Germinal center (tissue), 1 donor: ENCODE results near the gene PON3.
A peak's percentile ranks its signal among the peaks of the same experiment; 100 is the strongest.

Experiments used
- DNase-seq: peaks from one replicate; pipeline ENCODE4 v3.0.0; 2012; ENCODE audit warnings: mixed read lengths, low spot score

Gene PON3

DNA sequence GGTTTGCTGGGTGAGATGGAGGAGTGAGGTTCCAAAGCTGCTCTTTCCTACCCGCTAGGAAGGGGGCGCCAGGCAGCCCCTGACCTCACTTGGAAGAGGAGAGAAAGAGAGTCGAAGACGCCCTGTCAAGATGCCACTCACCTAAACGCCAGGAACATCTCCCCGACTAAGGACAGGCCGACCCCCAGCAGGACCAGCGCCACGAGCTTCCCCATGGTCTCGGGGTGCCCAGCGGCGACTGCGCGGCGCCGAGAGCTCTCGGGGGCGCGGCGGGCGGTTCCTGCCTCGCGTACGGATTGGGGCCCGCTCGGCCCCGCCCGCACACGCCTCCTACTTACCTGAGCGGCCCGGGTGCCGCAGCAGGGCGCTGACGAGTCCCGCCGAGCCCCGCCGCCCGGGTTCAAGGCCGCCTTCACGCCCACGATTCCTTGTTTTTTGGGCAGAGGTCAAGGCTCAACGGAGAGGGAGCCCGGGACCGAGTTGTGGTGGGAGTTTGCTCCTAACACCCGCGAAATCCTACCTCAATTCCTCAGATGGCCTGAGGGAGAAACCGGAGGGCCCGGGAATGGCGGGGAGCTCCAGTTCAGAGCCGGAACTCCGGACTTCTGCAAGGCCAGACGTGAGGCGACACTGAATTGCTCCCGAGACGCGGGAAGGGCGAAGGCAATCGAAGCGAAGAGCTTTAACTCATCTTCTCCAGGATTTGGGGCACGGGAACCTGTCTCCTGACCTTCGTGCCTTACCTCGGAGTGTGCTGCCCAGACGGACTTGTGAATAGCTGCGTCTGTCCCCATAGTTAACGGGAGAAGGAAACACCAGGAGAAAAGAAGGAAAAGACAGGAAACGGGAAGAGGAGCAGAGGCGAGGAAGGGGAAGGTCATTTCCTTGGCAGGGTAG is at the start of gene PON3:
Gene PON3, minus strand, starts transcription at position 240 of the 897 bp plus-strand sequence. Its CDS starts 25 bp downstream, at position 215.
- peak; percentile 15 for DNase-seq

DNA sequence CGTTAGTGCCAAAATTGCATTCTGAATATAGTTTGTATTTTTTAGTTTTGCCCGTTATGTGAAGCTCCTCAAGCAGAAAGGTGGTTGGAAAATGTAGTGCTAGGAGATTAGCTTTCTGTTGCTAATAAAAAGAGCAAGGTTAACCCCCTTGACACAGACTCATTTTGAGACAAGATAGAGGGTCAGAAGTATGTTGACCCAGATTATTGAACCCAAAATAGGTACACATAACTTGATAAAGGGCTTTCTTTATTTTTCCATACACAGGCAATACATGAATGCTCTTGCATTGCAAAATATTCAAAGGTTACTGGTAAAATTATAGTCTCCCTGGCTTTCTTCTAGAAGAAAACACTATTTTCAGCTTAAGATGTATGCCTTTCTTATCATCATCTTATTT is 48.6 kb upstream of the PON3 start:
- DNase-seq, result no peak

DNA sequence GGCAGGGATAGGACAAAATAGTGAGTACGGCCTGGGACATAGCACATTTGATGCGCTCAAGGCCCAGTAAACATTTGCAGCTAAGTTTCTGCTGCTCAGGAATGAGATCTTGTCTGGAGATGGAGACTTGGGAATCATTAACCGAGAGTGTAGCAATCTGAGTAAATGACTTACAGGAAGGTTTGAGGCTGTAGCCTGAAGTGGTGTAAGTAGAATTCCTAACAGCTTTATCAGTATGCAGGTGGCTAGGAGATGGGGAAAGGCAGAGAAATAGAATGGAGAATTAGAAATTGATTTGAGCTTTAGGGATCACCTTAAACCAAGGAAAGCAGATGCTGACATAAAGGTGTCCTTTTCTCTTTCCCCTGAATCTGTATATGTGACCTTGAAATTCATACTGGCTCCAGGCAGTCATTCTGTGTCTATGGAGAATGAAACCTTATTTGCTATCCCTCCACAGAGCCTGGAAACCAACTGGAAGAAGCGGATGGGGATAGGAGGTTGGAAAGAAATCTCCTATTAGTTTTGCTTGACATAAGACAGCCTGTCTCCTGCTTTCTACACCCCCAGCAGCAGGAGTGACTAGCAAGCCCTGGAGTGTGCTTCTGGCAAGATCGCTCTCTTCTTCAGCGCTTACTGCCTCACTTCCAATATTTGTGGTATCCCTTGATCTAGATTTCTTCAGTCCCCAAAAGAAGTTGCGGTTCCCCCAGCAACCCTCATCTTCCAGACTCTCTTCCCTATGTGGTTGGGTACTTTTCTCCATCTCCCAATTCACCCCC is 45.1 kb upstream of the PON3 start:
- DNase-seq, result no peak

DNA sequence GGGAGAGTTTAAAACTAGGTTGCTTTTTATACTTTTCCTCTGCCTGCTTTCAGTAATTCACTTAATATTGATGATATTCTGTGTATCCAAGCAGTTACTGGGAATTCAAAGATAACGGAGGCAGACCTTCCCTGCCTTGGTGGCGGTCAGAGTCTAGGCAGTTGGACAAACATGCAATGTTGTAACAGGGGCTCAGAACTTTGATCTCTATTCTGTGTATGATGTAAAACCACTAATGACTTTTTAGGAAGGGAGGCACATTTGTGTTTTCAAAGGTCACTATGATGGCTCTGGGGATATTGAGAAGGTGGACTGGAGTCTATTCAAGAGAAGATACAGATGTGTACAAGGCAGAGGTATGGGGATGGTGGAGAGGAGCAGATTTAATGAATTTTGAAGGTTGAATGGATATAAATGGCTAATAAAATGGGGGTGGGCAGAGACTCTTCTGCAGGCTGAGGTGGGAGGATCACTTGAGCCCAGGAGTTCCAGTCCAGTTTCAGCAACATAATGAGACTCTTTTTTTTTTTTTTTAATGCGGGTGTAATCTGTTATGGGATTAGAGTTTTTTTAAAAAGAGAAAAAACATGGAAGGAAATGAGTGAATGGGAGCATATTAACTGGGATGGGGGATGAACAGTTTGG is 44.3 kb upstream of the PON3 start:
- no peak for DNase-seq

DNA sequence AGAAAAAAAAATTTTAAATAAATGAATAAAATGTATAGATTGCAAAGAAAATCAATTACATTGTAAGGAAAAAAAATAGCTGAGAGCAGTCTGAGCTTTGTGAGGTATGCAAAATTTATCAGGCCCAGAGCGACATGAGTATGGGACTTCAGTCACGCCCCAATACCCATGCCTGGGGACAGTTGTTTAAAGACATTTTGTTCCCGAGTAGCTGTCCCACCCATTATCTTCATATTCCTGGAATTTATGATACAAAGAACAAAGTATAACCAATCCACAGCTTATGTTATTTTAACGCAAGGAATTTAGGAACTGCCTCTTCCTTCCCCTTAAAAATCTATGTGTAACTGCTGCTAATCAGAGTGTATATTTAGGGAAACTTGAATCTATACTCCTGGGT is 40.2 kb upstream of the PON3 start:
- no peak for DNase-seq

DNA sequence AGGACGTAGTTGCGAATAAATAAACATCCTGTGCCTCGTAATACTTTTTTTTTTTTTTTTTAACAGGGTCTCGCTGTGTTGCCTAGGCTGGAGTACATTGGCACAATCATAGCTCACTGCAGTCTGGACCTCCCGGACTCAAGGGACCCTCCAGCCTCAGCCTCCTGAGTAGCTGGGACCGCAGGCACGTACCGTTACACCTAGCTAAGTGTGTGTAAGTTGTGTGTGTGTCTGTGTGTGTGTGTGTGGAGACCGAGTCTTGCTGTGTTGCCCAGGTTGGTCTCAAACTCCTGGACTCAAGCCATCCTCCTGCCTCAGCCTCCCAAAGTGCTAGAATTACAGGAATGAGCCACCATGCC is 39.2 kb upstream of the PON3 start:
- no peak for DNase-seq

DNA sequence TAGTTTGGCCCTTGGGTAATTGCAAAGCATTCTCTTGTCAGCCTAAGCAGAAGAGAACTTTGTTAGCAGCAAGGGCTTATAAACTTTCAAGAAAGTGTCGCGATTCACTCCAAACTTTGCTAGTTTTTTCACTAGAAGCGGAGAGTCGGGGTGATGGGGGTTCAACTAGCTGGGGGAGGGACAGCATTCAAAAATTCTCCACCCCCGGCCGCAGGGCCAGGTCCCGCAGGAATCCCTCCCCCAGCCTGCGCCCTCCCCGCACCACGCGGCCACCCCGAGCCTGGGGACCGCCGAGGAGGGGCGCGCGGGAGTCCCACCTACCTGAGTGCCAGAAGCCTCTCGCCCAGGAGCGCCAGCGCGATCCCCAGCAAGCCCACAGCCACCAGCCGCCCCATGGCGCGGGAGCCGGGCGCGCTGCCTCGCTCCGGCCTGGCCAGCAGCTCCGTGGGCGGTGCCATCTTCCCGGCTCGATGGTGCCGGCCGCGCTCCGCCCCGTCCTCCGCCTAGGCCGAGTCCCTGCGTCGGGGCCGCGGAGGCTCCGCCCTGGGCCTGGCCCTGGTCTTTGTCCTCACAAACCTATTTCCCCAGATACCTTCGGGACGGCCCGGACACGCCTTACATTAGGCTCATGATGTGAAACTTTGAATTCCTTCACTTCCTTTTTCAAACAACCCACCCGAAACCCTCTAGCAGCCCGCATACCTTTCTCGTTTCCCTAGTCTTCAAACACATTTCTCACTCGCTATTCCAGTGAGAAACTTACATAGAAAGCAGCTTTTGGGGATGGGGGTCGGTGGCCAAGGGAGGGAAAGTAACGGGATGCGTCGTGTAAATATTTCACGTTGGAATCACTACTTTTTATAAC is 38.6 kb upstream of the PON3 start, which contains the start of gene PON2:
Gene PON2, minus strand, starts transcription at position 472 of the 865 bp plus-strand sequence. Its CDS starts 77 bp downstream, at position 395.
- DNase-seq, result peak; percentile 54

DNA sequence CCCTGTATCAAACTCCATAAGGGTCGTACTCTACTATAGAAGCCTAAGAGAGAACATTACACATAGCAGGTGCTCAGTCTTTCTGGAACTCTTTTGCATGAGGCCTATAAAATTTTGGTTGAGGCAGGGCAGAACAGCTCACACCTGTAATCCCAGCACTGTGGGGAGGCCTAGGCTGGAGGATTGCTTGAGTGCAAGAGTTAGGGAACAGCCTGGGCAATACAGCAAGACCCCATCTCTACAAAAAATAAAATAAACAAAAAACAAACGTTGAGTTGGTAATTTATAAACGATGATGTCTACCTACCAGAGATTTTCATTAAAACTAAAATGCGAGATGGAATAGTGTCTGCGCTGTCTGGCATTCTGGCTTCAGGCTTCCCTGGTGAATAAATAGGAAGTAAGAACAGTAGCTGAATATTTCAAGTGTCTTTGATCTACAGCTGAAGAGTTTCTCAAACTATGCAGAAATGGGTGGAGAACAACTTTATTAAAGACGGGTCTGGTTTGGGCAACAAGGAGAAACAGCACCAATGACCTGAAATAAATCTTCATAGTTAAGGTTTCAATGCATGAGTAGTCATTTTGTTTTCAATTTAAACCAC is 37.9 kb upstream of the PON3 start:
- DNase-seq, result no peak

DNA sequence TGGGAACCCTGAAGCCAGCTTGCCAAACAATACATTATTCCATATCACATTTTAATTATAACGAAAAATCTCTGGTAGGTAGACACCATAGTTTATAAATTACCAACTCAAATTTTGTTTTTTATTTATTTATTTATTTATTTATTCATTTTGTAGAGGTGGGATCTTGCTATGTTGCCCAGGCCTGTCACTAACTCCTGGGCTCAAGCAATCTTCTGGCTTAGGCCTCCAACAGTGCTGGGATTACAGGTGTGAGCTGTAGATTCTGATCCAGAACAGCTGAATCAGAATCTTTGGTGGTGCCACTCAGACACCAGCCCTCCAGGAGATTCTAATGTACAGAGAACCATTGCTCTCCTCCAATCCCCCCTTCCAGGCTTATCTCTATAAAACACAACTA is 37.0 kb upstream of the PON3 start:
- no peak for DNase-seq

DNA sequence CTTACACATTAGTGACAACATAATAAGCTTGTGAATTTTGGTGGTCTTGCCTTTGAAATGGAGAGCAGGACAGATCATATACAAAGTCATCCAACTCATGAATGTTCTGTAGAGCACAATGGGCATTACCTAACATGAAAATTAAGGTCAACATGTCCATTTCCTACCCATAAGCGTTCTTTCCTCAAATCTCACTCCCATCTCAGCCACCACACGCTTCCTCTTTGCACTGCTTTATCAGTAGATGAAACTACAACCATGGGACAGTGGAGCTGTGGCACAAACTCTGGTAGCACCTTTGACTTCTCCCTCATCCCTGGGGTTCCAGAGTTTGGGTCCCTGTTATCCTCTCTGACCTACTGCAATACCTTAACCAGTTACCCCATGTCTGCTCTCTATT is 36.4 kb upstream of the PON3 start:
- no peak for DNase-seq

DNA sequence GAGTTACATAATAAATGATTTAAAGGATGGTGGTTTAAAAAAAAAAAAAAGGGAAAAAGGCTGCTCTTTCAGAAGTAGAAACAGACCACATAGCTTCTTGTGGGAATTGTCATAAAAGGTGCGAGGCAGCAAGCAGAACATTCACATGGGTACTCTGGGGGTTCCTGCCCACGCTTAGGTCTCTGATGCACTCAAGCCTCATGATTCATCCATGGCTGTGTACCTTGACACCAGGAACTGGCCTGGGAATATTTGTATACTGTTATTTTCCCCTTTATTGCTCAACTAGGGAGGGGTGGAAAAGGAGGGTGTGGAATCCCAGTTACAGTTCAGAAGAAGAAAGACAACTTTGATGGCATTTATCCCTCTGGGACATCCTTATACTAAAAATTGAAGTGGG is 34.7 kb upstream of the PON3 start:
- no peak for DNase-seq

DNA sequence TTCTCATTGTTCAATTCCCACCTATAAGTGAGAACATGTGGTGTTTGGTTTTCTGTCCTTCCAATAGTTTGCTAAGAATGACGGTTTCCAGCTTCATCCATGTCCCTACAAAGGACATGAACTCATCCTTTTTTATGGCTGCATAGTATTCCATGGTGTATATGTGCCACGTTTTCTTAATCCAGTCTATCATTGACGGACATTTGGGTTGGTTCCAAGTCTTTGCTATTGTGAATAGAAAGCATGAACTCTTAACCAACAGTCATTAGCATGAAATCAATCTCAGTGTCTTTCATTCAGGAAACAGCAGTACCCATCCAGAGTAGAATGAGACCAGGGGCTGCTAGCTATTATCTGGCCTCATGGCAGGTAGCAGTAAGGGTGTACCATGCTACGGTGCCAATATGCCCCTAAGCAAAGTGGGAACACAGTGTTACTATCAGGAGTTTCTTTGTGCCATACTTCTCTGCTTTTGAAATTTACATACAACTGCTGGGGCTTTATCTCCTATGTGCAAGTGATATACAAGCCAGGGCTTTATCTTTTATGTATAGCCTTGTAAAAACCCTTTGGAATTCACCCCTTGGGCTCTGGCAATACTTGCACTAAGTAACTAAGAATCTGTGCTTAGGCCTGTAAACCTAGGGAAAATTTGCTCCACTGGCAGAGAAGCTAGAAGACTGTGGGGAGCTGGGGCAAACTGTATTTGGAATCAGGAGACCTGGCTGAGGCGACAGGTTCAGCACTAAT is 33.2 kb upstream of the PON3 start:
- DNase-seq, result no peak

DNA sequence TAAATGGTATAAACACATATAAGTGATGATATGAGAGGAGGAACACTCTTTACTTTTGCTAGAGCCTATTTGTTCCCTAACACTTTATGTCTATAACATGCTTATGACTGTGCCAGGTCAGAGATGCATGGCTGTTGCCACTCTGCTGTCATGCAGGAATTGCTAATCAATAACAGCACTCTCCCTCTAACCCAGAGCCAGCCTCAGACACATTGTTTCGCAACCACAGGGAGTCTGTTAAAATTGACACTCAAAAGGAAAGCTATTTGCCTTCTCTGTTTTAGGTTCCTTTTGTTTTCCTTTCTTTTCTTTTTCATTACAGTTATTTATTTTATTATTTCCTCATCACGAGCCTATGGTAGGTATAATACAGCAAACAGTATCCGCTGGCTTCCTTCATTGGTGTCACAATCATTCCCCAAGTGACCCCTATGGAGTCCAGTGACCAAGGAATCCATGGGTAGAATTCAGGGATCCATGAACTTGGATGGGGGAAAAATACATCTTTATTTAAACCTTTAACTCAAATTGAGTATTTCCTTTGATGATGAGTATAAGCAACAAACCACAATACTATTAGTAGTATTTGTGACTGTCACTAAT is 31.8 kb upstream of the PON3 start:
- no peak for DNase-seq

DNA sequence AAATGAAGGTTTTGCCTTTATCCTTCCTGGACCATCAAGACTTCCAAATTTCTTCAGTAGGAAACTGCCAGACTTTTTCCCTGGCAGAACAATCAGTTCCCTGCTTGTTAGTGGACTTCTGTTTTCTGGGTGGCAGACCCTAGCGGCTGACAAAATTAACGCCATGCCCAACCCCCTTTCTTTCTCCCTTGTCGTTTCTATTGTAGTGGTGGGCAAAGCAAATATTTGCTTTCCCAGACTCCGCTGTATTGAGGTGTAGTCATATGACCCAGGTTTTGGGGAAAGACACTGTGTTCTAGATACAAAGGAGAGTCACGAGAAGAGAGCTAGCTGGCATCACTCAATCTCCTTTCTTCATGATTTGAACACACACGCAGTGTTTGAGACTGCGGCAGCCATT is 31.0 kb upstream of the PON3 start:
- DNase-seq, result no peak

DNA sequence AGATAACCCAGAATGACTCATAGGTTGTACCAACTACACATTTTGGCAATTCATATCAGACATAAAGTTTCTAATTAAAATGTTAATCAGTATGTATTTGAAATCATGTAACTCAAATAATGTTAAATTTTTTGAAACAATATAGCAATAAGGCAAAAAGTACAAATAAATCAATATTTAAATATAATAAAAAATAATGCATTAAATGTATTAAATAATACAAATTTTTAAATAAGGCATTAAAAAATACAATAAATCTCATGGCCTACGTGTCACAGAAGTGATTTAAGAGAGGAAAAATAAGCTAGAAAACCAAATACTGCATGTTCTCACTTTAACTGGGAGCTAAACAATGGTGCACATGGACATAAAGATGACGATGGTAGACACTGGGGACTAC is 29.5 kb upstream of the PON3 start:
- DNase-seq, result no peak

DNA sequence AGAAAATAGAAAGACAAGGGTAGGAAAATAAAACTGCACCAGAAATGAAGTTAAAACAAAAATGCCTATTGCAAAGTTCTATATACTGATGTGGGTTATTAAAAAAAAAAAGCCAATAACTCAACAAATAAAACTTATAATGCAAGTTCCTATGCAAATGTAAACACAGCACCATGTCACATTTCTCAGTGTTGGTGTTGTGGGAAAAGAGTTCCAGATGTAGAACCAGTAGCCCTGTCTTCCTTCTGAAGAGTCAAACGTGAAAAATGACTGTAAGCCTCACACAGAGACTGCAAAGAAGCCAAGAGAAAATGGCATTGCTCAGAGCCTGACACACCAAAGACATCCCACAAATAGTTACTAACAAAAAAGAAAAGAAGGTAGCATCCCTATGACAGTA is 28.5 kb upstream of the PON3 start:
- DNase-seq, result no peak

DNA sequence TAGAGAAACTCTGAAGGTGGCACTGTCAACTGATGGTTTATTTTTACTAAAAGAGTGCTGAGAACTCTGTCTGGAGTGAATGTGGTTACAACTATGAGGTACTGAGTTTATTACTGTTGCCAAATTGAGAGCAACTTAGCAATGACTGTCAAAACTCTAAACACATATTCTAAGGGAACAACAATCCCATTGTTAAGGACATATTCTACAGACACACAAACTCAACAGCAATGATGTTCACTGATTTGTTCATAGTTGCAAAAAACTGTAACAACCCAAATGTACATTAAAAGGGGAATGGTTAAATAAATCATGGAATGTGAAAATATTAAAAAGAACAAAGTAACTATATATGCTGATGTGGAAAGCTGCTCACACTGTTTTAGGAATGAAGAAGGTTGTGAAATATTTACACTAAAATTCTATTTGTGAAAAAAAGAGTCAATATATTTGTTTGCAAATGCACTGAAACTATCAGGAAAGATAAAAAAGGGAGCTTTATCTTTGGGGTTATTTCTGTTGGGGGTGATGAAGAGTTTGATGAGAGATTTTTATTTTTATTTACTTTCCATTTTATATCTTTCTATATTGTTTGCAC is 25.8 kb upstream of the PON3 start:
- DNase-seq, result no peak

DNA sequence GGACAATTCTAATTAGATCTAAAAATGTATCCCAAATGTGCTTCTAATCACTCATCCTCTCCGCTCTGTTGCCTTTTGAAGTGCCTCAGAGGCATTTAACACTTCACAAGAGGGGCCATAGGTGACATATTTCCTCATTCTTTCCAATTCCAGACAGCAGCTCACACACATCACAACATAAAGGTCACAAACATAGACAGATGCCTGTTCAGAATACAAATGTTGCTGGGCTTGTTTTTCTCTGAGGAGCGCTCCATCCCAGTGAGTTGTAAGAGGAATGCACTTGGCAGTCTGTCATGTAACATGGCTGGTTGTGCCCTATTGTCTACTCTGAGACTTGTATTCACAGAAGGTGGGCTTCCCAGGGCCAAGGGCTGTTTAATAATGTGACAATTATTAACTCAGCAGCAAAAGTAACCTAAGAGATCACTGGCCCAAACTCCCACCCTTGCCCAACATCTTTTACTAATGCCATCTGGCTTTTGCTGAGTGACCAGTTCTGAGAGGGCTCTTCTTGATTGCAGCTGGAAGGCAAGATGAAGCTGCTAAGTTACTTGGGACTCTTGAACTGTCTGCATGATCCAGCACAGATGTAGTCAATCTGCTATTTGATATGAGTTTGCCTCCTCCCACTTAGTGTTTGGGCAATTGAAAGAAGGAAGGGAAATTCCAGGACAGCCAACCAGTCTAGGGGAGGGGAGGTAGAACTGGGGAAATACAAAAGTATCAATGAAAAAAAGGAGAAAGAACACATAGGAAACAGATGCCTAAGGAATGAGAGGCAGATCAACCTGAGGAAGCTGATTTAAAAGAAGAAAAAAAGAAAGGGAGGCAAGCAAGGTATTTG is 25.0 kb upstream of the PON3 start:
- DNase-seq, result no peak

DNA sequence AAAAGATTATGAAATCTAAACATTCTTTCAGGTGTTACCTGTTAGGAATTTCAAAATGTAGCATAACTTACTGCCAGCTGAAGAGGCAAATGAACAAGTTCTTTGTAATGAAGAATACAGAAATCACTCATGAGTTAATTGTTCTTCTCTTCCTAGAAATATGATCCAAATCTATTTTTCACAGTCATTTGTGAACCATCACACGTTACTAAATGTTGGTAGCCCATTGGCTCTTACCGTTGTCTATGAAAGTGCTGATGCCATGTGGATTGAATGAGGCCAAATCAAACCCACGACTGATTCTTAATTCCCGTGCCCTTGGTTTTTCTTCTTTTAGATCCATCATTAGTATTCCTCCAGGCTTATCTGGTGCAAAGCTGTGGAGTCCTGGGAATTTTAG is 15.9 kb upstream of the PON3 start:
- no peak for DNase-seq
